ENCODE data around the gene SLC13A5.

- TF ChIP-seq SUZ12 (IDR thresholded peaks at IDR 0.05; ENCODE audit: extremely low read depth, insufficient read depth, insufficient read length) (no peak), ZNF274 (IDR thresholded peaks at IDR 0.05; ENCODE audit: low read depth, low read length) (no peak), YY1 (IDR thresholded peaks at IDR 0.05; ENCODE audit: insufficient read depth, insufficient read length) (no peak)
Observed at GRCh38 chr17:6757747-6758146, 44.6 kb upstream of the SLC13A5 start.

Measured in NT2/D1 (cell line).